ENCODE measurements around the gene CCDC38.
A peak's percentile ranks its signal among the peaks of the same experiment; 100 is the strongest.
"Not testable (repeated sequence)": the region's sequence is repeated elsewhere in the genome, so short reads cannot be mapped to it uniquely, and the experiment has no call there.

CCDC38 gene

DNA sequence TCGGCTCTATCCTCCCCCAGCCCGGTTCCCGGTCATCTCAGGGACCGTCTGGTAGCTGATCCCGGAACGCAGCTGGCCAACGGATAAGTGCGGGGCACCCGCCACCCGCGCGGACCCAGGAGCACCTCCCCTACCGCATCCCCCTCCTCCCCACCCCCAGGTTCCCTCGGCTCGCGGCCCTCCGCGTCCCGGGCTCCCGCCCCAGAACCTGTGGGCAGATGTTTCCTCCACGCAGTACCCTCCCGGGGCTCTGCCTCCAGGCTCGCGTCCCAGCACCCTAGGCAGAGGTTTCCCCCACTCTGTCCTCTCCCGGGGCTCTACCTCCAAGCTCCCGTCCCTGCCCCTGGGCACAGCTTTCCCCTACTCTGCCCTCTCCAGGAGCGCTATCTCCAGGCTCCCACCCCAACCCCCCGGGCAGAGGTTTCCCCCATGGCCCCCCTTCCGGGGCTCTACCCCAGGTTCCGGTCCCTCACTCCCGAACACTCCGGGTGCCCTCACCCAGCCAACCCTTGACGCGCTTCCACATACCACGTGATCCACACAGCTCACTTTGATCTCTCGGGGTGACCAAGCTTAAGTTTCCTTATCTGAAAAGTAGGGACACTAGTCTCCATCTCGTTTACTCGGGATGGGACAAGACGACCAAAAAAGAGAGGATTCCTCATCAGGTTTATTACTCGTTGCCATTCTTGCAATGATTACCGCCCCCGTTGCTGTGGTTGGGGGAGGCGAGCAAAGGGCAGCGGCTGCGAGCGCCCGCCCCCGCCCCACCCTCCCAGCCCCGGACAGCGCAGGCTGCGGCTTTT lies at the start of gene CCDC38:
TSS of gene CCDC38 (minus strand) at position 91 of the 806 bp plus-strand sequence. CDS start 6,105 bp downstream, outside the sequence.
- peak; percentile 80 for DNase-seq

DNA sequence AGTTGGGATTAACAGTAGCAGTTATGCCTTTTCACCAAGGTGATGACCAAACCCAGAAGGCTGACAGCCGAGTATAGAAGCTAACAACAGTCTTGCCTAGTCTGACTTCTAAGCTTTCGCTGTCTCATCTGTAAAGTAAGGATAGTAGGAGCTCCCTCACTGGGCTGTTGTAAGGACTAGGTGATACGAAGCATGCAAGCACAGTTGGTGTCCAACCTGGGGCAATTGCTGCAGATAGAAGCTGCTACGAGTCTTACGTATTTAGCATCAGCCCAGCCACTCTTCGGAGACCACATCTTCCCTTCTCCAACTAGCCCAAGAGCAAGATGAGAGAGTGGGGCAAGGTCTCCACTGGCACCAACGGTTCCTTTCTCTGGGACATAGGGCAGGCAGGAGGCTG lies 47.7 kb upstream of the CCDC38 start:
- DNase-seq: no peak

DNA sequence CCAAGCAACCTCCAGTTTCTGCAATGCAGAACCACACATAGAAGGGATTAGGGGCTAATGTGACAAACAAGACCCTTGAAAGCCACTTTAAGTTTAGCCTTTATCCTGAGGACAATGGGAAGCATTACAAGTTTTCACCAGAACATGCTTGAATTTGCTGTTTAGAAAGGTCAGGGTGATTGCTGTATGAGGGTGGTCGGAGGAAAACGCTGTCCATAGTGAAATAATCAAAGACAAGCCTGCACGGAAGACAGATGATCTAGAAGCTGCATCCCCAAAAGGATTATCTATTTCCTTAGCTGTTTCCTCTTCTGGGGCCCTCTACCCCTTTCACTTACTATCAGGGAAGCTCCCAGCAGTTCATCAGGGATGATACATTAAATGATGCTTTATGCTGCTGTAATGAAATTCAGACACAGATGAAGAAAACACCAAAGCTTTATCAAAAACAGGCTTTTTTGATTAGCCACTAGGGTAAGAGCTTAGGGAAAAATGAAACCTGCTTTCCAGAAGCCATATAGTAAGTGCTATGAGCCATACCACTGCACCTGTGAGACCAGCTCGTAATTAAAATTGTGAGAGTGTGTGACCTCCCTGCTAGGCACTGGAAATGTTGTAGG lies 47.2 kb upstream of the CCDC38 start:
- DNase-seq: no peak

DNA sequence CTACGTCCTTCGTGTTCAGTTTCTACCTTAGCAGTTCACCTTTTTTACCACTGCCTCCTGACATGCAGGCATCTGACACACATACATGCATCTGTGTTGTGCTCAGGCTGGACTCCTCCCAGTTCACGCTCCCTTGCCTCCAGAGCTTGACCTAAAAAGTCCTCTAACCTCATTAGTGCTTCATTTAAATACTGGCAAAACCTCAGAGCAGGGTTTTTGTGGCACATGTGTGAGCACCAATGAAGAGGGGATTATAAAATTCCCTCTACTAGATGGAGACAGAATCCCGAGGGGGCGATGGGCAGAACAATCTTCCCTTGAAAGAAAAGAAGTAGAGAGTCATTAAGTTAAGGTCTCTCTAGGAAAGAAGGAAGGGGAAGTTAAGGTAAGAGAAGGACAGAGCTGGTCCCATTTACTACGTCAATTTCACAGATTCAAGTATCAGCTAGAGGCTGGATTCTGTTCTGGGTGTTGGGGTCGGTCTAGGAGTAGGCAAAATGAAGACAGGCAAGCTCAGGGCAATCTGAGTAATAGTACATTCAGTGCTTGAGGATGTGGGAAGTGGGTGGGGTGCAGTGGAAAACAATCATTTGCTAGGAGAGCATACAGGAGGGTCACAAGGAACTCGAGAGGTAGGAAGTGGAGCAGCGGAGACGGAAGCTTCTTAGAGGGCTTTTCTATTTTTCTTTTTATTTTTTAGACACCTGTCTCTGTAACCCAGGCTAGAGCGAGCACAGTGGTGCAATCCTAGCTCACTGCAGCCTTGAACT lies 46.3 kb upstream of the CCDC38 start:
- DNase-seq: no peak

DNA sequence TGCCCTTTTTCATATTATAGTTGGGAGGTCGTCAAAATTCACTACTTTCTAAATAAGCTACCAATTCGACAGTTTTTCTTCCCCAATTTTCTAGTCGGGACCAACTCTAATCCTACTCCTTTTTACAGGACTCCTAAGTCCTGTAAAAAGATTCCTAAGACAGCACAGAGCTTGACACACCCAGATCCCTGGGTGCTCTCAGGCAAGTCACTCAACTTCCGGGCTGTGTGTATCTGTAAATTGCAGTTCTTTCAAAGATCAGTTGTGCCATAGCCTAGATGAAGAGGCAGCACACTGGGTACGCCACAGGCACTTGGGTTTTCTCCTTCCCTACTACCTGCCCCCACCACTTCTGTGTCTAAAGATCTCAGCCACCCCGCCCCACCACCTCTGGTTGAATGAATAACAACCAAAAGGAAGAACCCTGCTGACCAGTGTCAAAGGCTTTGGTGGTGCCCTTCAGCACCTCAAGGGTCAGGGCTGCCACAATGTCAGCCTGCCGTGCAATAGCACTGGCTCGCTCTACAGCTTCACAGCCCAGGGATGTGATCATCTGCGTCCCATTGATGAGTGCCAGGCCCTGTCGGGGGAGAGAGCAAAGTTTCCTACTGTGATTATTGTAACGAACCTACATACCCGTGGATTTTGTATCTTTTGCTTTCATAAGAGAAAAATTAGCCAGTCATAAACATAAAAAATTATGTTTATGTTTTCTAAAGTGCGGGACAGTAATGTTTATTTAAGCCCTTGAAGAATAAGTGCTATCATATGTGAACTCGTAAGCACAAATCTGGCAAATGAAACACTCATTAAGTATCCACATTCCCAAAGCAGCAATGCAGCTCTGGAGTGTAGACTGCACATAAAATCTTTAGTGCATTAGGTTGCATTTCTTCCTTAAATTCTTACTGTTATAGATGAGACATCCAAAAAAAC lies 44.5 kb upstream of the CCDC38 start:
- no peak for DNase-seq

DNA sequence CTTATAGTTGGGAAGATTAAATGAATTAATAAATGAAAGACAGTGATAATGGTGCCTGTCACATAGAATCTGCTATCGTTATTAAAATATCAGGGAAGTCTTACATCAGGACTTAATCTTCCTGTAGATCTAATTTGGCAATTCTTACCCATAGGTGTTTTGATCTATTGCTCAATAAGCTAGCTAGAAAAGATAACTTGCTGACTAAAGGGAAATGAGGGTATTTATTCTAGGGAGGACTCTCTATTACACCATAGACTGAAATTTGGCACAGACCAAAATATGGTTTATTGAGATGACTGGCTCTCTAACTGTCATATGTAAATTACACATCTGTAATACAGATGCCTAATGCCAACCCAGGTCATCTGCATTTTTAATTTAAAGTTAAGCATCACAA lies 42.3 kb upstream of the CCDC38 start:
- no peak for DNase-seq

DNA sequence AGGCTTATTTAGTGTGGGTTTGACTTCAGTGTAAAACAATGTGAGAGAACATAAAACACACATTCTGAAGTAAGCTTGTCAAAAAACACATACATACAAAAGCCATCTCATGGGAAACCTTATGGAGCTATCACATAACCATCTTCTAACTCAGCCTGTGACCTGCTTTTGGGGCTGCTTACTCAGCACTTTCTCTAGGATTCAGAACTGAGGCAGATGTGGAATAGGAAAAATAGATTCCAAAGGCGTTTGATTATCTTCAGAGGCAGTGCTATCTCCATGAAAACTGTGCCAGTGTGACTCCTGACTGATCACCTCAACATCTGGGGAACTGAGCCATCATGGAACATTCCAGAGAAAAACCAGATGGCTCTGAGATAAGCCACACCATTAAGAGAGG lies 40.2 kb upstream of the CCDC38 start:
- no peak for DNase-seq

DNA sequence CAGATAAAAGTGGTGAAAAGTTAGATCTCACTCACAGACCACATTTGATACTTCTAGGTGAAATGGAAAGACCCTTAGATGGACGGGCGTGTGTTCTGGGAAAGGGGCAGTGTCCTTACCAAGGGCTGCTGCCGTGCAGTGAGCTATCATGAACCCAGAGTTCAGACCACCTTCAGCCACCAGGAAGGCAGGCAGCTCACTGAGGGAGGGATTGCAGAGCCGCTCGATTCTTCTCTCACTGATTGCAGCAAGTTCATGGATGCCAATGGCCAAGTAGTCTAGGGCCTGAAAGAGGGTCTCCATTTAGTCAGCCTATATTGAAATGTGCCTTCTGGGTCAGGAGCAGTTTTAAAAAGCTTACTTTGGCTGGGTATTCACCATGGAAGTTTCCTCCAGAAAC lies 38.0 kb upstream of the CCDC38 start:
- no peak for DNase-seq

DNA sequence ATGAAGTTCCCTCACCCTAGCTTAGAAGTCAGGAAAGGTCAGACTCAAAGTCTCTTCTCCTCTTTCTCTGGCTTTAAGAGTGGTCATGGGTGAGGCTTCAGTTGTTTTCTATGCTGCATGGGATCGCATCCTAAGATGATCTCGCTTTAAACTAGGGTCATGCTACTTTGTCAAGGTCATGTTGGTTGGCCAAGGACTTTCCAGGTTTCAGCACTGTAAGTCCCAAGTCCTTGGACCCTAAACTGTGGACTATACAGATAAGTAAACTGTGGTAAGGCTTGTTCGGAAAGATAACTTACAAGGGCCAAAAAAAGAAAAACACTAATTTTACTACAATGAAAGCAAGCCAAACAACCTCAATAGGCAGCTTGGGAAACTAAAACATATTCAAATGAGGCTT lies 36.4 kb upstream of the CCDC38 start:
- DNase-seq: no peak

DNA sequence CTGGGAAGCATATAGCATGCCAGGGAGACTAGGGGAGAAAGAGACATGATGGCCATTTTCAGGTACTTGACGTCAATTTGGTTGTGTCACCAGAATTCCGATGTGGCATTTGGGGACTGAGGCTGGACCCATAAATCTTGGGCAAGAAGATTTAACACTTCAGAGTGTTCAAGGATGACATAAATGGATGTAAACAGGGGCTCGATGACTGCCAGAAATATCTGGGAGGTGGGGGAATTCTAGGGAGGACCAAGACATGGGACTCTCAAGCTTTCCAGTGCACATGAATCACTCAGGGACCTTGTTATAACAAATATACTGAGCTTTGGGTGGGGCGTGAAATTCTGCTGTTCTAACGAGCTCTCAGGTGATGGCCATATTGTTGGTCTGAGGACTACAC lies 35.9 kb upstream of the CCDC38 start:
- no peak for DNase-seq

DNA sequence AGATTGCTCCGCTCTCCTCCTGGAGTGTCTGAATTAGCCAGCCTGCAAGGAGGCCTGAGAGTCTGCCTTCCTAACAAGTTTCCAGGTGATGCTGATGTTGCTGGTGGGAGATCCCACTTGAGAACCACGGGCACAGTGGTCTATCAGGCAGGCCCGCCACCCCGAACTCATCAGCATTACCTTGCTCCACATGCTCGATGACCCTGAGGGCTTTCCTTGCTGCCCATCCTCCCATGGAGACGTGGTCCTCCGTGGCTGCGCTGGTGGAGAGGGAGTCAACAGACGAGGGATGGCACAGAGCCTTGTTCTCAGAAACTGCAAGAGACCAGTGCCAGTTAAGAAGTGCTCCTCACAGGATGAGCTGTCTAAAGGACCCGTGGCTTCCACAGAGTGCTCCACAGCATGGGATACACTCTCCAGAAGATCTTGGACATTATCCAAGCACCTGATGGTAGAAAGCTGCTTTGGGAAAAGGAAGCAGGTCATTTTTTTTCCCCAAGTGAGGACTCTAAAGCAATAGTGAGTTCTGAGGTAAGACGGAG lies 35.4 kb upstream of the CCDC38 start:
- no peak for DNase-seq

DNA sequence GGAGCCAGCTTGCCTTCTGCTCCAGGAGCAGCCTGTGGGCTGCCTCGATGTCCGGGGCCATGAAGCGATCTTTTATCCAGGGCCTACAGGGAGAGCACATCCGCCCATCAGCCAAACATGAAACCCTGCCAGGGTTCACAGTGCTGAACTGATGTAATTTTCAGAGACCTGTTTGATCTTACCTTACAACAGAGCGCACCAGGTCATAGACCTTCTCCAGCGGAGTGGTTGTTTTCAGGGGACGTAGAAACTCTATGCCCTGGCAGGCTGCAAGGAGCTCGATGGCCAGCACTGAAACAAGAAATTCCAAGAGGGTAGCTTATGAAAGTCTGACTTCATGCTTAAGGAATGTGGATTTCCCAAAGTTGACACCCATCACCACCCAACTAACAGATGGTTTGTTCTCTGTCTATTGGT lies 34.0 kb upstream of the CCDC38 start:
- no peak for DNase-seq

DNA sequence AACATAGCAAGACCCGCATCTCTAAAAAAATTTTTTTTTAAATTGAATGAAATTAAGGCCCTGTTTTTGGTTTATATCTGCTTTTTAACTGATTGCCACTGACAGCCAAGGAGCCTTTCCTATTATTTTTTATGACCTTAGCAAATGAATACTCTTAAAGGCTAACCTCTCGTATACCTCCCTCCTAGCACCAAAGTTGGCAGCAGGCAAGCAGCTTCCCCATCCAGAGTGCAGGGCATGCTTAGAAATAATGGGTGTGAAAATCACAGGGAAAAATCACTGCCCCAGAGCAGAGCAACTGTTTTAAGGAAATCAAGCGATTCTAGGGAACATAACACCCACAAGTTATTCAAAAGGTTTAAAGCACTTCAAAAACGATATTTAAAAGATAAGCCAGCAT lies 33.1 kb upstream of the CCDC38 start:
- no peak for DNase-seq

DNA sequence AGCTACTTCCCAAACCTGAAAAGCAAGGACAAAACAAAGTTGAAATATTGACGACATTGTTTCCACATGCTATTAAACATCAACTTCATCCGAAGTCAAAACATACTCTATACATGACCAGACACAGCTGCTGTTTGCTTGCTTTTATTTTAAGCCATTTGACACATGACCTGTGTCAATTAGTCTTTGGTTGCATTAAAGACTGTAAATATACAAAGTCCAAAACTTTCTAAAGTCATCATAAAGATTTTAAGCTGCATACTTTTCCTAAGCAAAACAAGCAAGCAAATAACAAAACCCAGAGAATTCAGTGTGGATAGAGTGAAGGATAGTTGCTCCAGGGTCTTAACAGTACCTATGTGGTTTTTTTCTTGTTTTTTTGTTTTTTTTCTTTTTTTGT lies 31.9 kb upstream of the CCDC38 start:
- DNase-seq: no peak

DNA sequence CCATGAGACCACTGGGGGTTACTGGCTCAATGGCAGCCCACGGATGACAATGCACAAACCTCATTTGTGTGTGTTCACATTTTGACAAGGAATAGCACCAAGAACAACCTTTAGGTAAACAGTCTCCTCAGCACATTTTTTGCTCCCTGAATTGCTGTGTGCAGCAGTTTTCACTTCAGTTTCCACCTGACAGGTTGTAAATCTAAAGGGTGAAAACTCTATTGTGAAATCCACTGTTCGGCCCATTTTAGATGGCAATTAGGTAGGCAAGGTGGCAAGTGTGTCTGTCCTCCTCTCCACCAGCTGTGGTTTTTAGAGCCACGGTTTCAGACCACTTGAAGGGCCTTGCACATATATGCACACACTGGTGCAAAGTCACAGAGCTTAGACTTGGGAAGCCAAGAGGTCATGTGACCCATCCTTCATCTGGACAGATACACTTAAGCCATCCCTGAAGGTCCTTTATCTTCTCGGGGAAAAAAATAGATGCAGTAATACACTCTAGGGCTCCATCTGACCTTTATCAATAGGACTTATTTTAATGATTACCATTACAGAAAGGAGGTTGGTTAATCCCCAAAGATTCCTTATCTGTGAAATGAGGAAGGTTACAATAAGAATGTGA lies 30.5 kb upstream of the CCDC38 start:
- no peak for DNase-seq

DNA sequence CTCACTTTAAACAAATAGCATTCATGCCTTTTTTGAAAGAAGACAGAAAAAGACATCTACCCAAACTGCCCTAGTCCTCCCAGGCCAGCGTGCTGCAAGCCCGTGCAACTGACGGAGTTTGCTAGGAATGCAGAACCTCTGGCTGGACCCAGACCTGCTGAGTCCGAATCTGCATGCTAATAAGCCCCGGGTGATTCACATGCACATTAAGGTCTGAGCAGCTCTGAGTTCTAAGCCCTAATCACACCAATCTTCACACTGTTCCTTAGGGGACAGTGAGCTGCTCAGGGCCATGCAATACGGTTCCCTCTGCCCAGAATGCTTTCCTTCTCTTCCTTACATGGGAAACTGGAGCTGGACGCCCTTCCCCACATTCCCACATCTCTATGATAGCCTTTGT lies 28.5 kb upstream of the CCDC38 start:
- no peak for DNase-seq

DNA sequence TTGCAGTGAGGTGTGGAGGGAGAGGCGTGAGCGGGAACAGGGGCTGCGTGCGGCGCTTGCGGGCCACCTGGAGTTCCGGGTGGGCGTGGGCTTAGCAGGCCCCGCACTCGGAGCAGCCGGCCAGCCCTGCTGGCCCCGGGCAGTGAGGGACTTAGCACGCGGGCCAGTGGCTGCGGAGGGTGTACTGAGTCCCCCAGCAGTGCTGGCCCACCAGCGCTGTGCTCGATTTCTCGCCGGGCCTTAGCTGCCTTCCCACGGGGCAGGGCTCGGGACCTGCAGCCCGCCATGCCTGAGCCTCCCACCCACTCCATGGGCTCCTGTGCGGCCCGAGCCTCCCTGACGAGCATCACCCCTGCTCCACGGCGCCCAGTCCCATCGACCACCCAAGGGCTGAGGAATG lies 26.7 kb upstream of the CCDC38 start:
- not testable (repeated sequence) for DNase-seq

DNA sequence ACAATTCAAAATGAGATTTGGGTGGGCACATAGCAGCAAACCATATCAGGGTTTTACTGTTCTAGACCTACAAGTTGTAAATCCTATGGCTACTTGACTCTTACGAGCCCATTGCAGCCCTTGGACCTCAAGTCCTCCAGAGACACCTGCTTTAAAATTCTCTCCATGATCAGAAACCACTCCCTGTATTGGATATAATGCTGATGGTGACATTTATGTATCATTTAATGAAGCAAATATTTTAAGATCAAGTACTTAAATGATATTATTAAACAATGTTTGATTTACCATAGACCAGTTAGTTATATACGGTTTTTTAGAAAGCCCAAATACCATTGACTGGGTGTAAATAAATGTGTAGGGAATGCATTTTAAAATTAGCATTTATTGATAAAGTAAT lies 24.9 kb upstream of the CCDC38 start:
- no peak for DNase-seq

DNA sequence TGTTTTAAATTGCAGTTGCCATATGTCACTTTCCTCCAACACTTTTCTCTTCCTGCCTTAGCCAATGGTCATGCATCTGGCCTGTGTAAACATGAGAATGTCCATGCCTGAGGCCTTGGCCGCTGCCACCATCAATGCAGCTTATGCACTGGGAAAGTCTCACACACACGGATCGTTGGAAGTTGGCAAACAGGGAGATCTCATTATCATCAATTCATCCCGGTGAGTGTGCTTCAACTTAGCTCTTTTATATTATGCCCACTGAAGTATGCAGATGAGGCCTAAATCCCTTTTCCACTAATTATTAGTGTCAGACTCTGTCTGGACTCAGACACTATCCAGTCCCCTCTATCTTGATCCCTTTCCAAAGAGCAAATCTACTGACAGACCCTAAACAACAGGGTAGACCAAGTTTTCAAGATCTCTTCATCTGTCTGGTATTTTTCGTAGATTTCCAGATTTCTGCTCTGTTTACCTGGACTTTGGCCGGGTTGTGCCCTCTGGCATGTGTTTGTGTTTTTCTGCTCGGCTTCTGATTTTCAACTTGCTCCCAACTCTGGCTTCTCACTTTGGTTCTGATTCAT lies 24.0 kb upstream of the CCDC38 start:
- no peak for DNase-seq

DNA sequence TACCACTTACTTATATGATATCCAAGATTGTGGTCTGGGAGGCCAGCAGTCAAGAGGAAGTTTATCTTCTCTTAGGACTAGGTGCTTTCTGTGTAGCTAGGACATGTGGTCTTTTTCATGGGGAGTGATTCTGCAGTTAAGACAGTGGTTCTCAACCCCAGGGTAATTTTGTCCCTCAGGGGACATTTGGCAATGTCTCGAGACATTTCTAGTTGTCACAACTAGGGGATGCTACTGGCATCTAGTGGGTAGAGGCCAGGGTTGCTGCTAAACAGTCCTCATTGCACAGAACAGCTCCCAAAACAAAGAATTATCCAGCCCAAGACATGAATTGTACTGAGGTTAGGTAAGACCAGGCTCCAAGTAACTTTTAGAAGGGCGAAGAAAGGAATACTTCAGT lies 20.7 kb upstream of the CCDC38 start:
- DNase-seq: no peak

DNA sequence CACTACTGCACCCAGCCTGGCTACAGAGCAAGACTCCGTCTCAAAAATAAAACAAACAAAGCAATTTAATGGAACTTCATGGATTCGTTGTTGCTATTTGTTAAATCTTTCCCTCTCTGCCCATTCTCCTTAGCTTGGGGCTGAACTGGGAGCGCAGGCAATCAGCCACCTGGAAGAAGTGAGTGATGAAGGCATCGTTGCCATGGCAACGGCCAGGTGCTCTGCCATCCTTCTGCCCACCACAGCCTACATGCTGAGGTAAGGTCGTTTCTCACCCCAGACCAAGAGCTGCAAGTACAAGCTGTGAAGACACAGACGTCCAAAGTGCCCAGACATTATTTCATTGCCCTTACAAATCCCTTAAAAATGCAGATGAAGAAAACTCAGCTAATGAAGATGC lies 19.8 kb upstream of the CCDC38 start:
- DNase-seq: no peak

DNA sequence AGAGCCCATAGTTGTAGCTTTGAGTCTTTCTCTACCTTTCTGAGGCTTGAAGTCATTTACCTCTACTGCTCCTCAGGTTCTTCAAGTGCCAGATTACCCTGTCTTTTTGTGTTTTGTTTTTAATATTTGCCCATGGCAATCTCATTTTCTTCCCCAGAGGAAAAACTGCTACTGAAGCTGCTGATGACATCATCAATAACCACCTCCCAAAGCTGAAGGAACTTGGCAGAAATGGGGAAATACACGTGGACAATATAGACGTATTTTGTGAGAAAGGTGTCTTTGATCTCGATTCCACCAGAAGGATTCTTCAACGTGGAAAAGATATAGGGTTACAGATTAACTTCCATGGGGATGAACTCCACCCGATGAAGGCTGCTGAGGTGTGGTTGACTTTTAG lies 17.8 kb upstream of the CCDC38 start:
- no peak for DNase-seq

All from NCI-H510A (cell line).